ENCODE data around the gene MAP3K20.

MAP3K20 gene

GRCh38 chr2:173231042-173231441 is 155.4 kb downstream of the MAP3K20 start:
- Mint-ChIP-seq H3K9me3 (no peaks in the 10 kb centered on the region), H3K27me3 (ENCODE audit: low read depth) (peaks cover 14% of the 10 kb centered on the region), H3K27ac (no peak overlapping the region), H3K4me3 (no peak overlapping the region), H3K4me1 (ENCODE audit: low read depth) (peaks cover 14% of the 10 kb centered on the region), H3K36me3 (ENCODE audit: low read depth) (peaks cover 10% of the 10 kb centered on the region)
- no peak for DNase-seq (ENCODE audit: low spot score)

DNA sequence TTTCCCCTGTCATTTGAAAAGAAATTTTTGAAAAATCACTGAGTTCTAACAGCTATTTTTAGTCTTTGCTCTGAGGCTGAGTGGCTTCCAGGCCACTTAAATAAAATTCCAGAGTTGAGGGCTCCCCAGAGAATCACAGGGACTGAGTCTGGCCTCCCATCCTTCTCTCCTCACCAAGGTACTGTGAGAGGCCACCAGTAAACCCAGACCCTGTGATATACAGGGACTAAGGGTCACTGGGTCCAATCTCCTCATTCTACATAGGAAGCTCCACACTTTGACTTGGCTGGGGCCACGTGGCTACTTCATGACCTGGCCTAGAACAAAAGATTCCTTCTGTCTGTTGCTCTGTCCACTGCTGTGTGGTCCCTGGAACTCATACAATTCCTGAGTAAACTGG is 155.8 kb downstream of the MAP3K20 start:
- Mint-ChIP-seq H3K4me3 (no peak overlapping the region), H3K4me1 (ENCODE audit: low read depth) (peaks cover 14% of the 10 kb centered on the region), H3K9me3 (no peaks in the 10 kb centered on the region), H3K27me3 (ENCODE audit: low read depth) (peaks cover 16% of the 10 kb centered on the region), H3K36me3 (ENCODE audit: low read depth) (peaks cover 10% of the 10 kb centered on the region), H3K27ac (no peak overlapping the region)
- DNase-seq (ENCODE audit: low spot score): no peak

DNA sequence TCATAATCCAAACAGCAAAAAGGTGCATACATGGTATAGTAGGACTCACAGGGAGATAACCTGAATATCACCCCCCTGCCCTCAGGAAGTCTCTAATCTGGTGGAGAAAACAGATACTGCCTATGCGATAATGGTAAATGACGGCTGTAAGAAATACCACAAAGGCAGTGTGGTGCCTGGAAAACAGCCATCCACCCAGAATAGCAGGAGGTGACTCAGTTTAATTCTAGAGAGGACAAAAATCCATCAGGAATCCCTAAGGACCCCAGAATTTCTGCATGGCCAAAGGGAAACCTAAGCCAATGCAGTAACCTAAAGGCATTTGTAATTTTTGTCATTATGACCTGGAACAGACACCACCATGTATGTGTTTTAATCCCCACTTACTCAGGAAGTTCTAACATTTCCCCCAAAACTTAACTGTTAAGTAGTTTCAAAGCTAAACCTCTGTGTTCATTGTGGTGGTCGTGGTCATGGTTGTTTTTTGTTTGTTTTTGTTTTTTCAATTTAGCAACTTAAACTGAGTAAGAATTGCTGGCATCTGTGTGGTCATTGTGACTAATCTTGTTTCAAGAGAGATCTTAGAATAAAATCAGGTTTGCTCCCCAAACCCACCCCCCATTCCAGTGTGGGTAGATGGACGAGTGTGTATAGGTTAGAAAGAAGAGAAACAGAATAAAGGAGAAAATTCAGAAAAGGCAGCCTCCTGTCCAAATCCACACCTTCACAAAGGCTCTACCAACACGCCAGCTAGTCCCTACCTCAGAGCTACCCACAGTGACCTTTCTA is 157.5 kb downstream of the MAP3K20 start:
- H3K9me3 Mint-ChIP-seq: no peaks in the 10 kb centered on the region
- H3K4me3 Mint-ChIP-seq: no peak overlapping the region
- DNase-seq (ENCODE audit: low spot score): peak; percentile 24
- no peak overlapping the region for H3K27ac Mint-ChIP-seq
- peaks cover 10% of the 10 kb centered on the region for H3K4me1 Mint-ChIP-seq (ENCODE audit: low read depth)
- H3K27me3 Mint-ChIP-seq (ENCODE audit: low read depth): peaks cover 10% of the 10 kb centered on the region
- H3K36me3 Mint-ChIP-seq (ENCODE audit: low read depth): peaks cover 9% of the 10 kb centered on the region

- Mint-ChIP-seq H3K4me1 (ENCODE audit: low read depth) (peaks cover 17% of the 10 kb centered on the region), H3K36me3 (ENCODE audit: low read depth) (peaks cover 14% of the 10 kb centered on the region), H3K27me3 (ENCODE audit: low read depth) (peaks cover 7% of the 10 kb centered on the region), H3K27ac (no peak overlapping the region), H3K4me3 (no peak overlapping the region), H3K9me3 (no peaks in the 10 kb centered on the region)
- DNase-seq (ENCODE audit: low spot score): no peak
Observed at GRCh38 chr2:173235947-173236803, 160.5 kb downstream of the MAP3K20 start.

DNA sequence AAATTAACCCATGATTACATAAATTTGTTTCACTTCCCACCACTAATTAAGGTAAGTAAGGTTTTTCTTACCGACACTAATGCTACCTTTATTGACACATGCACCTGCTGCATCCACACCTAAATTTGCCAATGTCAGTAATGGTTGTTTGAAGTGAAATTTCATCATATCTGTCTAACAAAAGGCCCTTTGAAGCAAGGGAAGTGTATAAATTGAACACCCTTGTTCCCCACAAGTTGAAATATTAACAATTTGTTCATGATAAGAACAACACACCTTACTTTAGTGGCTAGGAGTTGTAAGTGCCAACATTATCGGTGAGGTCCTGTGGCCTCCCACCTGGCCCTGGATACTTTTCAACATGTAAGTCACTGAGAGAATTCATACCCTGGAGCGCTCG is 162.7 kb downstream of the MAP3K20 start:
- Mint-ChIP-seq H3K36me3 (ENCODE audit: low read depth) (peaks cover 9% of the 10 kb centered on the region), H3K27me3 (ENCODE audit: low read depth) (peaks cover 10% of the 10 kb centered on the region), H3K4me1 (ENCODE audit: low read depth) (peaks cover 10% of the 10 kb centered on the region), H3K27ac (no peak overlapping the region), H3K4me3 (no peak overlapping the region), H3K9me3 (no peaks in the 10 kb centered on the region)
- DNase-seq (ENCODE audit: low spot score): no peak

GRCh38 chr2:173238831-173239230 is 163.2 kb downstream of the MAP3K20 start:
- Mint-ChIP-seq H3K27me3 (ENCODE audit: low read depth) (peaks cover 10% of the 10 kb centered on the region), H3K4me3 (no peak overlapping the region), H3K4me1 (ENCODE audit: low read depth) (peaks cover 7% of the 10 kb centered on the region), H3K36me3 (ENCODE audit: low read depth) (peaks cover 7% of the 10 kb centered on the region), H3K27ac (no peak overlapping the region), H3K9me3 (no peaks in the 10 kb centered on the region)
- DNase-seq (ENCODE audit: low spot score): no peak

DNA sequence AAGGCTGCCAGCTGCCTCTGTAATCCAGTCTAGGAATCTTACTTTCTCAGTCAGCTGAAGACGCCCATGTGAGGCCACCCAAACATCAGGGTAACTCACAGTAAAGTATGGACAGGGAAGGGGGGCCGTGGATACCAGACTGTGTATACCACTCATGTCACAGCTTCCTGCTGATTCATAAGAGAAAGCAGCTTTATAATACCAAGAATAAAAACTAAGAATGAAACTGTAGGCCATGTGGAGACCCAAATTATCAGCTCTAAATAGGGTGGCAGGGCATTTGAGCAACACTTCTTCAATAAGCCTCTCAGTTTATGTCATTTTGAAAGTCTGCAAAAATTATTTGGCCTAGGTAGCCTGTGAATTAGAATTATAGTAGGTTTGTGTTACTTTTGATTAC is 164.0 kb downstream of the MAP3K20 start:
- peaks cover 7% of the 10 kb centered on the region for H3K4me1 Mint-ChIP-seq (ENCODE audit: low read depth)
- H3K4me3 Mint-ChIP-seq: no peak overlapping the region
- peak; percentile 49 for DNase-seq (ENCODE audit: low spot score)
- H3K27ac Mint-ChIP-seq: no peak overlapping the region
- H3K36me3 Mint-ChIP-seq (ENCODE audit: low read depth): peaks cover 7% of the 10 kb centered on the region
- H3K9me3 Mint-ChIP-seq: no peaks in the 10 kb centered on the region
- H3K27me3 Mint-ChIP-seq (ENCODE audit: low read depth): peaks cover 6% of the 10 kb centered on the region

GRCh38 chr2:173240083-173240482 is 164.4 kb downstream of the MAP3K20 start:
- H3K4me1 Mint-ChIP-seq (ENCODE audit: low read depth): peaks cover 7% of the 10 kb centered on the region
- no peak overlapping the region for H3K4me3 Mint-ChIP-seq
- H3K36me3 Mint-ChIP-seq (ENCODE audit: low read depth): peaks cover 7% of the 10 kb centered on the region
- H3K27me3 Mint-ChIP-seq (ENCODE audit: low read depth): peaks cover 6% of the 10 kb centered on the region
- DNase-seq (ENCODE audit: low spot score): no peak
- no peaks in the 10 kb centered on the region for H3K9me3 Mint-ChIP-seq
- no peak overlapping the region for H3K27ac Mint-ChIP-seq

DNA sequence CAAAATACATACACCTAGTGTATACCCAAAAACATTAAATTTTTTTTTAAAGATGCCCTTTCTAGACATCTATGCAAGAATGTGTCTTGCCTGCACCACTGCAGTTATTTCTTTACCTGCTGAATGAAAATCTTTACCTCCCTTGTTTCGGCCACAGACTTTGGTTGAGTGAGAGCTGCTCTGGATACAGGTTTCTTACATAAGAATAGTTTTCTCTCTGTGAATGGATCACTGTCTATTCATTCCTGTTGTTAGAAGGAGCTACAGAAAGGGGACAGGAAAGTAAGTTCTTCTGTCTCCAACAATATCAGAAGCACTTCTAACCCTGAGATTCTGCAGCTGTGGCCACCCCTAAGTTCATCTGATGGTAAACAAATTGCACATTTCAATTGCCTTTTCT is 166.0 kb downstream of the MAP3K20 start:
- H3K27ac Mint-ChIP-seq: no peak overlapping the region
- H3K27me3 Mint-ChIP-seq (ENCODE audit: low read depth): peaks cover 3% of the 10 kb centered on the region
- no peak for DNase-seq (ENCODE audit: low spot score)
- H3K4me3 Mint-ChIP-seq: no peak overlapping the region
- H3K36me3 Mint-ChIP-seq (ENCODE audit: low read depth): peaks cover 7% of the 10 kb centered on the region
- no peaks in the 10 kb centered on the region for H3K9me3 Mint-ChIP-seq
- peaks cover 7% of the 10 kb centered on the region for H3K4me1 Mint-ChIP-seq (ENCODE audit: low read depth)

DNA sequence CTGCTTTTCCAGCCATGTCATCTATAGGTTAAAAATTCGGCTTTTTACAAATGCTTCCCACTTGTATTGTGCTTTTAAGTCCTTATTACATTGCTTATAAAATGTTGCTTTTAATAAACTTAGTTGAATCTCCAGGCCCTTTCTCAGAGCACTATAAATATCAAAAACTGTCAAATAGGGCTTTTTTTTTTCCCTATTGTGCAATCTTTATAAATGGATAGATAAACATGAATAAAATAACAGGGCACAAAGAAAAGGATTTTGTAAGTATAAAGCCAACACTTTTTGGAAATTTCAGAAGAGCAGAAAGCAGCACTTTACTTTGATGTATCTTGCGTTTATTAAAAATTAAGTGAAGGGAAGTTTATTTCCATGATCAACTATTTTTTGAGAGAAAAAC is 171.5 kb downstream of the MAP3K20 start:
- no peaks in the 10 kb centered on the region for H3K36me3 Mint-ChIP-seq (ENCODE audit: low read depth)
- no peak overlapping the region for H3K27ac Mint-ChIP-seq
- no peaks in the 10 kb centered on the region for H3K4me1 Mint-ChIP-seq (ENCODE audit: low read depth)
- peaks cover 10% of the 10 kb centered on the region for H3K27me3 Mint-ChIP-seq (ENCODE audit: low read depth)
- no peak overlapping the region for H3K4me3 Mint-ChIP-seq
- H3K9me3 Mint-ChIP-seq: no peaks in the 10 kb centered on the region
- DNase-seq (ENCODE audit: low spot score): no peak

- H3K36me3 Mint-ChIP-seq (ENCODE audit: low read depth): no peaks in the 10 kb centered on the region
- no peak overlapping the region for H3K4me3 Mint-ChIP-seq
Observed at GRCh38 chr2:173248381-173248780, 172.7 kb downstream of the MAP3K20 start.

DNA sequence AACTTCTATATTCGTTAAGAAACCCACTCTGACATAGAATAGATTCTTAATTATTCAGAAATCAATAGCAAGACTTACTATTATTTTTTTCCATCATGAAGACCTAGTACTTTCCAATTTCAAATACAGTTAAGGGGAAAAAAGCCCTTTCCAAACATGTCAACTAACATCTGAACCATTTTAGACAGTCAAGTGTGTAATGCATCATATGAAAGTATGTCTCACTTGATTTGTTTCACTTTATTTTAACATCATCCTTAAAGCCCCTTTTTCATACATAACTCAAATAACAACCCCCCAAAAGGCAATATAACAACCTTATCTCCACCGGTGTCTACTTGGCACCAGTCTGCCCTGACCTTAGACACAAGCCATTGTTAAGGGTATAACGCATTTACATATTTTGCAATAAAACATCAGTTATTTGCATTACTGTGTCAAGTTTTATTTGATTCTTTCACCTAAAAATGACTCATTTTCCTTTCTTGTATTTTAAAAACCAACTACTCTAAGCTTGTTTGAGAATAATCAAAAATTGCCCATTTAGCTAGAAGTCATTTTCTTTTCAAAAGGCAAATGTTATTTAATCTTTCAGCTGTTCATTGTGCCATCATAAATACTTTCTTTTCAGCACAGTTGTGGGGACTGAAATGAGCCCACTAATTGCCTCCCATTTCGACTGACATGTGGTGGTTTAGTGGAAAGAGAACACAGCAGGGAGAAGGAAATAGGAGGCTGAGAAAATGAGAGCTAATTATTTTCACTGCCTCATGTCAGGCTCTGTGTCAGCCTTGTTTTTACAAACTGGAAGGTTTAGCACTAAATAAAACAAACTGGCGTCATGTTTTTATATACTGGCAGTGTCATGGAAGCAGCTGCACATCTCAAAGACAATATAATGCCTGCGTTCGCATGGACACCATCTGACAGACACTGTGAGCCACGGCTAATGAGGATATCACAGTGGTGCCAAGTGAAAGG is 174.3 kb downstream of the MAP3K20 start:
- H3K9me3 Mint-ChIP-seq: no peaks in the 10 kb centered on the region
- no peaks in the 10 kb centered on the region for H3K4me1 Mint-ChIP-seq (ENCODE audit: low read depth)
- H3K27ac Mint-ChIP-seq: no peak overlapping the region
- DNase-seq (ENCODE audit: low spot score): no peak
- H3K36me3 Mint-ChIP-seq (ENCODE audit: low read depth): no peaks in the 10 kb centered on the region
- H3K27me3 Mint-ChIP-seq (ENCODE audit: low read depth): peaks cover 21% of the 10 kb centered on the region
- H3K4me3 Mint-ChIP-seq: no peak overlapping the region

More at GRCh38 chr2:173248381-173248780, 172.7 kb downstream of the MAP3K20 start:
- no peak for DNase-seq (ENCODE audit: low spot score)
- Mint-ChIP-seq H3K27me3 (ENCODE audit: low read depth) (peaks cover 18% of the 10 kb centered on the region), H3K4me1 (ENCODE audit: low read depth) (no peaks in the 10 kb centered on the region), H3K27ac (no peak overlapping the region), H3K9me3 (no peaks in the 10 kb centered on the region)

GRCh38 chr2:173251225-173251624 is 175.6 kb downstream of the MAP3K20 start:
- H3K27ac Mint-ChIP-seq: no peak overlapping the region

More at GRCh38 chr2:173251225-173251624, 175.6 kb downstream of the MAP3K20 start:
- Mint-ChIP-seq H3K9me3 (no peaks in the 10 kb centered on the region), H3K27me3 (ENCODE audit: low read depth) (peaks cover 21% of the 10 kb centered on the region), H3K36me3 (ENCODE audit: low read depth) (no peaks in the 10 kb centered on the region), H3K4me3 (no peak overlapping the region), H3K4me1 (ENCODE audit: low read depth) (no peaks in the 10 kb centered on the region)
- DNase-seq (ENCODE audit: low spot score): no peak
